AG09319 (cell line): Measurements from ENCODE around the gene DSG3.

Experiments
- DNase-seq: peaks from one replicate; pipeline ENCODE4 v3.0.0-alpha.2; 2010; ENCODE audit warnings: low read depth; ENCODE audit errors: extremely low read depth
- TF ChIP-seq, protein P1 (sequence below): IDR thresholded peaks from 2 replicates; pipeline ENCODE4 v1.5.1; 2011; ENCODE audit warnings: low read depth, mild to moderate bottlenecking, inconsistent platforms, low read length, moderate library complexity

DSG3 gene, protein sequence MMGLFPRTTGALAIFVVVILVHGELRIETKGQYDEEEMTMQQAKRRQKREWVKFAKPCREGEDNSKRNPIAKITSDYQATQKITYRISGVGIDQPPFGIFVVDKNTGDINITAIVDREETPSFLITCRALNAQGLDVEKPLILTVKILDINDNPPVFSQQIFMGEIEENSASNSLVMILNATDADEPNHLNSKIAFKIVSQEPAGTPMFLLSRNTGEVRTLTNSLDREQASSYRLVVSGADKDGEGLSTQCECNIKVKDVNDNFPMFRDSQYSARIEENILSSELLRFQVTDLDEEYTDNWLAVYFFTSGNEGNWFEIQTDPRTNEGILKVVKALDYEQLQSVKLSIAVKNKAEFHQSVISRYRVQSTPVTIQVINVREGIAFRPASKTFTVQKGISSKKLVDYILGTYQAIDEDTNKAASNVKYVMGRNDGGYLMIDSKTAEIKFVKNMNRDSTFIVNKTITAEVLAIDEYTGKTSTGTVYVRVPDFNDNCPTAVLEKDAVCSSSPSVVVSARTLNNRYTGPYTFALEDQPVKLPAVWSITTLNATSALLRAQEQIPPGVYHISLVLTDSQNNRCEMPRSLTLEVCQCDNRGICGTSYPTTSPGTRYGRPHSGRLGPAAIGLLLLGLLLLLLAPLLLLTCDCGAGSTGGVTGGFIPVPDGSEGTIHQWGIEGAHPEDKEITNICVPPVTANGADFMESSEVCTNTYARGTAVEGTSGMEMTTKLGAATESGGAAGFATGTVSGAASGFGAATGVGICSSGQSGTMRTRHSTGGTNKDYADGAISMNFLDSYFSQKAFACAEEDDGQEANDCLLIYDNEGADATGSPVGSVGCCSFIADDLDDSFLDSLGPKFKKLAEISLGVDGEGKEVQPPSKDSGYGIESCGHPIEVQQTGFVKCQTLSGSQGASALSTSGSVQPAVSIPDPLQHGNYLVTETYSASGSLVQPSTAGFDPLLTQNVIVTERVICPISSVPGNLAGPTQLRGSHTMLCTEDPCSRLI

DNA sequence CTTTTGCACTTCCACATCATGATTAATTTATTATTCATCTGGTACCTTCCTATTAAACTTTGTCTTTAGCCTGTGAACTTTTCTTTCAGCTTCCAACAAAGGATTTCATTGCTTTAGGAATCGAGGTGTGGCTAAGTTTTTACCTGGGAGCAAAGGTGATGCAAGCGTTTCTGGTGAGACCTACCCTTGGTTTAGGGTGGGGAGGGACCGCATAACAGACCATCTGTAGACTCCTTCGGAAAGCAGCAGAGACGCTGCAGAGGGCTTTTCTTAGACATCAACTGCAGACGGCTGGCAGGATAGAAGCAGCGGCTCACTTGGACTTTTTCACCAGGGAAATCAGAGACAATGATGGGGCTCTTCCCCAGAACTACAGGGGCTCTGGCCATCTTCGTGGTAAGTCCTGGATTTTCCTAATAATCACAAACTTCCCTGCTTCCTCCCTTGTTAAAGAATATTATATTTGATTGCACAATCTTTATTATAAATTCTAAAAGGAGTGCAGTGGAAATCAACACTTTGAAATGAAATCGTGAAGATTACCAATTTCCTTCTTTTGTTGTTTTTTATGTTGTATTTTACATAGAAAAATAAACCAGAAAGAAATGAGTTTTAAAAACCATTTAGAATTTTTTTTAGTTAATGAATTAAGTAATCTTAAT, at the start of gene DSG3:
Gene DSG3 (plus strand): TSS at position 212 of the 662 bp plus-strand sequence. CDS start 137 bp downstream, at position 349.
- DNase-seq: no peak
- TF ChIP-seq, protein P1, sequence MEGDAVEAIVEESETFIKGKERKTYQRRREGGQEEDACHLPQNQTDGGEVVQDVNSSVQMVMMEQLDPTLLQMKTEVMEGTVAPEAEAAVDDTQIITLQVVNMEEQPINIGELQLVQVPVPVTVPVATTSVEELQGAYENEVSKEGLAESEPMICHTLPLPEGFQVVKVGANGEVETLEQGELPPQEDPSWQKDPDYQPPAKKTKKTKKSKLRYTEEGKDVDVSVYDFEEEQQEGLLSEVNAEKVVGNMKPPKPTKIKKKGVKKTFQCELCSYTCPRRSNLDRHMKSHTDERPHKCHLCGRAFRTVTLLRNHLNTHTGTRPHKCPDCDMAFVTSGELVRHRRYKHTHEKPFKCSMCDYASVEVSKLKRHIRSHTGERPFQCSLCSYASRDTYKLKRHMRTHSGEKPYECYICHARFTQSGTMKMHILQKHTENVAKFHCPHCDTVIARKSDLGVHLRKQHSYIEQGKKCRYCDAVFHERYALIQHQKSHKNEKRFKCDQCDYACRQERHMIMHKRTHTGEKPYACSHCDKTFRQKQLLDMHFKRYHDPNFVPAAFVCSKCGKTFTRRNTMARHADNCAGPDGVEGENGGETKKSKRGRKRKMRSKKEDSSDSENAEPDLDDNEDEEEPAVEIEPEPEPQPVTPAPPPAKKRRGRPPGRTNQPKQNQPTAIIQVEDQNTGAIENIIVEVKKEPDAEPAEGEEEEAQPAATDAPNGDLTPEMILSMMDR: no peak

DNA sequence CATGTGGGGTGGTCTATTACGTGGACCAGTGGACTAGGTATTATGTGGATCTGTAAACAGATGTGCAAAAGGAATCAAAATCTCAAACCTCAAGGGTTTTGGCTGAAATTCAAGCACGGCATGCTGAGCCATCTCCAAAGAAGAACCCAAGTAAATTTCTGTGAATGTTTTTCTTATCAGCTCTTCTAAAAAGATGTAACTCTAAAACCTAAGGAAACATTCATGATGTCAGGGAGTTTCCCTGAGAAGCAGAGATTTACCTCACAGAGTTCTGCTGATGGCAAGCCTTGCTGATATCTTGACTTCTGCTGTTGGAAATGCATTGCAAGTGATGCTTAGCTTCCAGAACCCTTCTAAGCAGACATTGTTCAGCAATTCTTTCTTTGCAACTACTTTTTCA, 49.4 kb upstream of the DSG3 start:
- TF ChIP-seq, protein P1: no peak
- DNase-seq: no peak

DNA sequence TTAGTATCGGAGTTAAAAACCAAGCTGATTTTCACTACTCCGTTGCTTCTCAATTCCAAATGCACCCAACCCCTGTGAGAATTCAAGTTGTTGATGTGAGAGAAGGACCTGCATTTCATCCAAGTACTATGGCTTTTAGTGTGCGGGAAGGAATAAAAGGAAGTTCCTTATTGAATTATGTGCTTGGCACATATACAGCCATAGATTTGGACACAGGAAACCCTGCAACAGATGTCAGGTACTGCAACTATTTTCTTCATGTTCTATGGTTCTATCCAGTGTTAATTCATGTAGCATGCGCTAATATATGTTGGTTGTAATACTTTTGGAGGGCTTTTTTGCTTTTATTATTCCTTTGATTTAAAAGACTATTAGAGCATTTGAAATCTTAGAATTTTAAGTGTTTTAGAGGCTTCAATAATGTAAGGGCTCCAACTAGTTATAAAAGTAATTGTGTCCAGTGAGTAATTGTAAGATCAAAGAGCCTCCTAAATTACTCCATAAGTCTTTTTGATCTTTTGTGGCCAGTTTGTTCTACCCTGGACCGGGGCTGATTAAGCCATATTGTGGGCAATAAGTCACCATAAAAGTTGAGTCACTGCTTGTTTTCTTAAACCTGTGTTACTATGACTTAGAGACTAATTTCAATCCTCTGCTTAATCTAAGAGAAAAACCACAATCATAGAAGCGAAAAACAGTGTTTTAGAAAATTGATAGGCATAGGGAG, 48.1 kb upstream of the DSG3 start:
- TF ChIP-seq, protein P1: no peak
- DNase-seq: no peak

DNA sequence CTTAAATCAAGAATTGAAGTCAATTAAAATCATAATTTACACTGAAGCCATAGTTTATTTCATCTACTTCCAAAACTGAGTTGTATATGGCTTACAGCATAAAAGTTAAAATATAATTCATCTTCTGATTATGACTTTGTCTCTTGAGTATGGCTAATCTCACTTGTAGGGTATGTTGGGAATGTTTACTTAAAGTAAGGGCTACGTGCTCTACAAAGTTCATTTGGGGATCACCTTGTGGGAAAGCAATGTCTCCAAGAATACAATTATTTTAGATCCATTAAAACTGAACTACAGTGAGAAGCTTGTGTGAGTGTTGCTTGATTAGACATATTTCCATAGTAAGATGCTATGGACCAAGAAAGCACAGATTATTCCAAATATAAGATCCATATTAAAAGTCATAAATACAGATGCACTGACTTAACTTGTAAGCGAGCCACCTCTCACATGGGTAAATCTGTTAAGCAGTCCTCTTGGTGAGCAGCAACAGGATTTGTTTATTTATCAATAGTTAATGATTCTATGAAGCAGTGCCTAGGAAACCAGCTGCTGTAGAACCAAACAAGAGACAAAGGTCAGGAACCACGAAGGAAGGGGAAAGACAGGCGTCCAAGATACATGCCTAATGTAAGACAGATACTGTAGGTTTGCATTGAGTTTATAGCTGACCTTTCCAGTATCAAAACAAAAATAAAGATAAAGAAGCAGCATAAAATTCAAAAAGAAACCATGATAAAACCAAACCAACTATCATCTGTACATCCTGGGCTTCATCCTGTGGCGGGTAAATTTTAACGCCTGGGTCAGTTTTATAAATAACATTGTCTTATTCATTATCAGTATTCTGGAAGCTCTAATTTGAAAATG, 46.1 kb upstream of the DSG3 start:
- DNase-seq: no peak
- TF ChIP-seq, protein P1: no peak

DNA sequence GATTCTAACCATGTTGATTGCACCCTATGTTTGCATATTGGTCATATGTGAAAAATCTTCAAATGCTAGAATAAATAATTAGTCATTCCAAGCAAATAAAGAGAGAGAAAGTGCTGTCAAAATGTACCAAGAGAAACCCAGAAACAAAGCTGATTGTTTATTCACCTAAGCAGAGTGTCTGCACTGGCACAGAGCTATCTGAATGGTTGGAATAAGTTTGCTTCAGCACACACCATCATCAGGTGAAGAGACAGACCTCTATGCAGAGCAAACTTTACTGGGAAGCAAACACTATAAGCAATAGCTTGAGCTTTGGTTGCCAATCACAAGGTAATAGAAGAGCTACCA, 45.5 kb upstream of the DSG3 start:
- DNase-seq: no peak
- TF ChIP-seq, protein P1: no peak

DNA sequence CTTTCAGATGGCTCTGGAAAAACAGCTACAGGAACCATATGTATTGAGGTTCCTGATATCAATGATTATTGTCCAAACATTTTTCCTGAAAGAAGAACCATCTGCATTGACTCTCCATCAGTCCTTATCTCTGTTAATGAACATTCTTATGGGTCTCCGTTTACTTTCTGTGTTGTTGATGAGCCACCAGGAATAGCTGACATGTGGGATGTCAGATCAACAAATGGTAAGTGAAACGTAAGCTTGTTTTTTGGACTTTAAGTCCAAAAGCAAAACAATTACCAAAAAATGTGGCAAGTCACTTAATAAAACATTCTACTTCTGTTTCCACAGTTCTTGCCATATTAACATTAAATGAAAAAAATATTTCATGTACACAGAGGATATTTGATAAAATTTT, 44.1 kb upstream of the DSG3 start:
- DNase-seq: no peak
- TF ChIP-seq, protein P1: no peak
